CD4-positive, alpha-beta T cell (primary cell): Measurements from ENCODE around the gene TMEM87A. TPM values are rescaled to one million over a fixed set of nuclear protein-coding genes. Genes with fewer than 3 reads are reported as not detected.

Experiments
- ATAC-seq: fragments of 200-7000 bp; cut with Tn5 transposase; one replicate; pipeline ENCODE4 v1.10.0; 2022; ENCODE audit warnings: mild to moderate bottlenecking; ENCODE audit not compliant: poor library complexity
- CTCF ChIA-PET: fragments of 350-600 bp; sonication (Branson Sonifier 250); formaldehyde crosslinking; loops from one replicate; lab custom pipeline; 2021; ENCODE audit warnings: antibody characterized with exemption, inconsistent platforms; lab: Charles Lee
- POLR2A ChIA-PET: fragments of 350-600 bp; sonication (Branson Sonifier 250); formaldehyde crosslinking; loops from one replicate; lab custom pipeline; 2021; ENCODE audit warnings: antibody characterized with exemption, inconsistent platforms; lab: Charles Lee
- DNase-seq, 14 experiments: peaks; one replicate each; pipeline ENCODE4 v3.0.0-alpha.2; 2013 to 2020; ENCODE audit warnings: mixed read lengths in 2 of 14
- H3K27ac ChIP-seq, 2 donors: one replicate each; pipeline versions ENCODE4 v1.5.1 to v1.7.0; 2013; ENCODE audit warnings: low read length in 2 of 2, low read depth in 1 of 2, mild to moderate bottlenecking in 1 of 2
- H3K27me3 ChIP-seq, 2 experiments: 1 replicate in 1 of 2; 2 replicates in 1 of 2; pipeline versions ENCODE4 v1.6.1 to v1.7.0; 2013; ENCODE audit warnings: low read length in 2 of 2, control low read depth in 1 of 2, mild to moderate bottlenecking in 1 of 2, moderate library complexity in 1 of 2; ENCODE audit not compliant: insufficient read depth in 2 of 2, control insufficient read depth in 1 of 2
- H3K36me3 ChIP-seq: one replicate; pipeline ENCODE4 v1.6.1; 2013; ENCODE audit warnings: low read length, control low read depth; ENCODE audit not compliant: insufficient read depth
- H3K4me1 ChIP-seq: one replicate; pipeline ENCODE4 v1.6.1; 2013; ENCODE audit warnings: low read length, control low read depth; ENCODE audit not compliant: insufficient read depth
- H3K4me3 ChIP-seq: one replicate; pipeline ENCODE4 v1.5.1; 2013; ENCODE audit warnings: mild to moderate bottlenecking, low read length, moderate library complexity
- H3K9me3 ChIP-seq, 2 experiments: 1 replicate in 1 of 2; 2 replicates in 1 of 2; pipeline versions ENCODE4 v1.6.1 to v1.7.0; 2013; ENCODE audit warnings: low read length in 2 of 2, mild to moderate bottlenecking in 2 of 2, control low read depth in 1 of 2, moderate library complexity in 1 of 2; ENCODE audit not compliant: control insufficient read depth in 1 of 2, insufficient read depth in 1 of 2
- H3K27ac Mint-ChIP-seq: one replicate; pipeline ENCODE4 v1.8.0; 2020; ENCODE audit warnings: mixed read lengths
- H3K27me3 Mint-ChIP-seq: one replicate; pipeline ENCODE4 v1.8.0; 2021; ENCODE audit warnings: mixed read lengths
- H3K36me3 Mint-ChIP-seq: one replicate; pipeline ENCODE4 v1.8.0; 2021; ENCODE audit warnings: low read depth, mixed read lengths
- H3K4me1 Mint-ChIP-seq: one replicate; pipeline ENCODE4 v1.8.0; 2021; ENCODE audit warnings: low read depth, mixed read lengths
- H3K4me3 Mint-ChIP-seq: one replicate; pipeline ENCODE4 v1.8.0; 2020; ENCODE audit warnings: mild to moderate bottlenecking, mixed read lengths
- H3K9me3 Mint-ChIP-seq: one replicate; pipeline ENCODE4 v1.8.0; 2020; ENCODE audit warnings: mixed read lengths
- intact Hi-C, 2 experiments: fragments of 100-400 bp; cut with DNase I in 1 of 2; cut with micrococcal nuclease in 1 of 2; formaldehyde crosslinking; loops; one replicate each; pipeline versions ENCODE4 v1.15.1 to v1.9.0; 2023 to 2025; cut with DNase I, micrococcal nuclease
- total RNA-seq, 174 experiments: library from RNA in 2 of 174; stranded (reverse) in 2 of 174; gene quantifications; one replicate each; pipeline ENCODE4 v1.2.3 and lab custom pipeline; 2021 to 2026
- TF ChIP-seq, protein P1 (sequence below): fragments of 200-600 bp; IDR thresholded peaks from one replicate; pipeline ENCODE4 v1.8.0; 2022; ENCODE audit warnings: antibody characterized with exemption, mild to moderate bottlenecking

The TMEM87A gene
- total RNA-seq, 2 experiments from 2014 or later, result 48.7 to 51.4 TPM

DNA sequence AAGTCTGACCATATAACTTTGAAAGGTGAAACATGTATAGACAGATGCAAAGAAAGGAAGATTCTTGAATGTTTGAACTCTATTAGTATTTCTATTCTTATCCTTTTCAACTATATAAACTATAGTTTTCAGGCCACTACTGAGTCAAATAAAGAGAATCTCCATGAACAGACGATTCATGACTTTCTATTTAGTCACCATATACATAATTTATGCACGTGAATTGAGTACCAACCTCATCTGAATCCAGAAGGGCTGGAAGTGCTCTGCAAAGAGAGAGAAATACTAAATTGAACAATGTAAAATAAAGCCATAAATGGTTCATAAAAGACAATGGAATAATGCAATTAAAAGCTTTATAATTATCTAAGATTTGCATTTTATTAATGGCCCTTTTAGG, 55.7 kb downstream of the TMEM87A start:
- POLR2A ChIA-PET, result interaction anchor here (0.6 kb wide), 1 partner anchor 12 kb away, joined by 3 read pairs; no protein-coding TSS in a partner anchor
- TF ChIP-seq, protein P1, sequence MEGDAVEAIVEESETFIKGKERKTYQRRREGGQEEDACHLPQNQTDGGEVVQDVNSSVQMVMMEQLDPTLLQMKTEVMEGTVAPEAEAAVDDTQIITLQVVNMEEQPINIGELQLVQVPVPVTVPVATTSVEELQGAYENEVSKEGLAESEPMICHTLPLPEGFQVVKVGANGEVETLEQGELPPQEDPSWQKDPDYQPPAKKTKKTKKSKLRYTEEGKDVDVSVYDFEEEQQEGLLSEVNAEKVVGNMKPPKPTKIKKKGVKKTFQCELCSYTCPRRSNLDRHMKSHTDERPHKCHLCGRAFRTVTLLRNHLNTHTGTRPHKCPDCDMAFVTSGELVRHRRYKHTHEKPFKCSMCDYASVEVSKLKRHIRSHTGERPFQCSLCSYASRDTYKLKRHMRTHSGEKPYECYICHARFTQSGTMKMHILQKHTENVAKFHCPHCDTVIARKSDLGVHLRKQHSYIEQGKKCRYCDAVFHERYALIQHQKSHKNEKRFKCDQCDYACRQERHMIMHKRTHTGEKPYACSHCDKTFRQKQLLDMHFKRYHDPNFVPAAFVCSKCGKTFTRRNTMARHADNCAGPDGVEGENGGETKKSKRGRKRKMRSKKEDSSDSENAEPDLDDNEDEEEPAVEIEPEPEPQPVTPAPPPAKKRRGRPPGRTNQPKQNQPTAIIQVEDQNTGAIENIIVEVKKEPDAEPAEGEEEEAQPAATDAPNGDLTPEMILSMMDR, result no peak
- H3K4me3 Mint-ChIP-seq, result no peak overlapping the region
- DNase-seq (no peak), ATAC-seq (no peak)
- Histone ChIP-seq H3K27ac (no peak overlapping the region), H3K9me3 (no peaks in the 10 kb centered on the region), H3K27me3 (no peaks in the 10 kb centered on the region), H3K4me1 (no peaks in the 10 kb centered on the region), H3K36me3 (peaks cover 62% of the 10 kb centered on the region), H3K4me3 (no peak overlapping the region)
- no peaks in the 10 kb centered on the region for H3K4me1 Mint-ChIP-seq
- no peak overlapping the region for H3K27ac Mint-ChIP-seq
- peaks cover 81% of the 10 kb centered on the region for H3K36me3 Mint-ChIP-seq
- no peaks in the 10 kb centered on the region for H3K27me3 Mint-ChIP-seq
- H3K9me3 Mint-ChIP-seq, result no peaks in the 10 kb centered on the region
- CTCF ChIA-PET, result no interaction called here
- intact Hi-C loops, result no loop called here

DNA sequence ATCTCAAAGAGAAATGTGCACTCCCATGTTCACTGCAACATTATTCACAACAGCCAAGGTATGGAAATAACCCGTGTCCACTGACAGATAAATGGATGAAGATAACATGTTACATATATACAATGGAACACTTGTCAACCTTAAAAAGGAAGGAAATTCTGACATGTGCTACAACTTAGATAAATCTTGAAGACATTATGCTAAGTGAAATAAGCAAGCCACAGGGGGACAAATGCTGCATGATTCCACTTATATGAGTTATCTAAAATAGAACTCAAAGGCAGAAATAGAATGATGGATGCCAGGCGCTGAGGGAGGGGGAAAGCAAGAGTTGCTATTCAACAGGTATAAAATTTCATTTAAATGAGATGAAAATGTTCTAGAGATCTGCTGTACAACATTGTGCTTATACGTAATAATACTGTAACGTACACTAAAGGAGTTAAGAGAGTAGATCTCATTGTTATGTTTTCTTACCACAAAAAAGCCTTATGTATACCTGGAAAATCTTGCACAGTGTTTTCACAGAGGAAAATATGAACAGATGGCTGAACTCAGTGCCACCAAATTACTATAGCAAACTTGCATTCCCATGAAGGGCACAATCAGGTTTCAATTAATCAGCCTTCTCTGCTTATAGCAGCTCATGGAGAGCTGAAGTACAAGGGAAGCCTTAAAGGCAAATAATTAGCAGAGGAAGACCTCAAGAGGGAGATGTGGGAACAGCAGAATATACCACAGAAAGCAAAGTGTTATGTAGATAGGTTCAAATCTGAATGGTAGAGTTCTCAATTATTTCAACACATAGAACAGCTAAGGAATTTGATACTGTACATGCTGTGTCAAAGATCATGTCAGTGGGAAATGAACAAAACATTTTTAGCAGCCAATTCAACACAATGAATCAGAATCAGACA, 57.1 kb downstream of the TMEM87A start:
- no peak for DNase-seq
- CTCF ChIA-PET, result no interaction called here
- POLR2A ChIA-PET, result no interaction called here
- Mint-ChIP-seq H3K4me3 (no peak overlapping the region), H3K27me3 (no peaks in the 10 kb centered on the region), H3K36me3 (peaks cover 90% of the 10 kb centered on the region), H3K9me3 (no peaks in the 10 kb centered on the region), H3K27ac (no peak overlapping the region), H3K4me1 (no peaks in the 10 kb centered on the region)
- TF ChIP-seq, protein P1, result no peak
- Histone ChIP-seq H3K36me3 (peaks cover 74% of the 10 kb centered on the region), H3K4me3 (no peak overlapping the region), H3K9me3 (no peaks in the 10 kb centered on the region), H3K27ac (no peak overlapping the region), H3K27me3 (no peaks in the 10 kb centered on the region), H3K4me1 (no peaks in the 10 kb centered on the region)
- intact Hi-C loops, result no loop called here
- ATAC-seq, result no peak

DNA sequence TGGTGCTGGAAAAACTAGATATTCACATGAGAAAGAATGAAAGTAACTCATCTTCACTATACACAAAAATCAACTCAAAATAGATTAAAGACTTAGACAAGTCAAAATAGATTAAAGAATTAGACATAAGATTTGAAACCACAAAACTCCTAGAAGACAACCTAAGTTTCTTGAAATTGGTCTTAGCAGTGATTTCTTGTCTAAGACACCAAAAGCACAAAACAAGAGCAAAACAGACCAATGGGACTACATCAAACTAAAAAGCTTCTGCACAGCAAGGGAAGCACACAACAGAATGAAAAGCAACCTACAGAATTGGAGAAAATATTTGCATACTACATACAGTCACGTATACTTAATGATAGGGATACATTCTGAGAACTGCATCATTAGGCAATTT, 58.6 kb downstream of the TMEM87A start:
- no peaks in the 10 kb centered on the region for H3K27me3 ChIP-seq
- no peak overlapping the region for H3K27ac ChIP-seq
- CTCF ChIA-PET, result no interaction called here
- no peak for DNase-seq
- POLR2A ChIA-PET, result no interaction called here
- no peaks in the 10 kb centered on the region for H3K4me1 ChIP-seq
- H3K36me3 Mint-ChIP-seq, result peaks cover 96% of the 10 kb centered on the region
- H3K27me3 Mint-ChIP-seq, result no peaks in the 10 kb centered on the region
- TF ChIP-seq, protein P1, result no peak
- H3K36me3 ChIP-seq, result peaks cover 78% of the 10 kb centered on the region
- no peaks in the 10 kb centered on the region for H3K4me1 Mint-ChIP-seq
- intact Hi-C loops, result no loop called here
- no peak overlapping the region for H3K27ac Mint-ChIP-seq
- ATAC-seq, result no peak
- no peak overlapping the region for H3K4me3 Mint-ChIP-seq
- H3K9me3 Mint-ChIP-seq, result no peaks in the 10 kb centered on the region
- no peaks in the 10 kb centered on the region for H3K9me3 ChIP-seq
- no peak overlapping the region for H3K4me3 ChIP-seq
